HL-60/S4 treated with retinoic acid at 250 ng/mL for 4 days and 3 days (cell line): ENCODE results near the gene PHACTR1.

Experiments used
- in situ Hi-C: fragments of 300-500 bp; cut with MboI; formaldehyde crosslinking; loops from 2 replicates; pipeline ENCODE4 v1.7.0; 2022; ENCODE audit warnings: low sequenced_read_pairs

The PHACTR1 gene

DNA sequence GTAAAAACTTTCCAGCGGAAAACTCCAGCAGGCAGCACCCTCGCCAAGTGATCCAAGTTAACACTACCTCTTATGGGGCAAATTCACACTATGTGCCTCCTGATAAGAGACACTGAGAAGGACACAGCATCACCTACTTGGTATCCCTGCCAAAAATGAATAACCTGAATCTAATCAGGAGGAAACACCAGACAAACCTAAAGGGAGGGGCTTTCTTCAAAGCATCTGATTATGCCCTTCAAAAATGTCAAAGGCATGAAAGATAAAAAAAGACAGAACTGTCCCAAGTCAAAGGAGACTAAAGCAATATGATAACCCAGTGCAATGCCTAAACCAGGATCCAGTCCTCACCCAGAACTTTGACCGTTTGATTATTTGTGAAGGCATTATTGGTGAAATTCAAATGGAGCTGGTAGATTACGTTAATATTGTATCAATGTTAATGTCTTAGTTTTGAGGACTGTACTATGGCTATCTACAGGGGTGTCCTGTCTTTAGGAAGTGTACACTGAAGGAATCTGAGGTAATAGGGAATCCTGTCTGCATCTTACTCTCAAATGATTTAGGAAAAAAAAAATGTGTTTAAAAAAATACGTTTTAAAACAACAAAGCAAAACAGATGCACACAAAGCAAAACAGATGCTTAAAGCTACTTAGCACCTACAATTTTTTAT is 603.5 kb downstream of the PHACTR1 start:
- in situ Hi-C loops: loop anchor here (10.0 kb wide), 1 partner anchor 125 kb away; no protein-coding TSS in a partner anchor

DNA sequence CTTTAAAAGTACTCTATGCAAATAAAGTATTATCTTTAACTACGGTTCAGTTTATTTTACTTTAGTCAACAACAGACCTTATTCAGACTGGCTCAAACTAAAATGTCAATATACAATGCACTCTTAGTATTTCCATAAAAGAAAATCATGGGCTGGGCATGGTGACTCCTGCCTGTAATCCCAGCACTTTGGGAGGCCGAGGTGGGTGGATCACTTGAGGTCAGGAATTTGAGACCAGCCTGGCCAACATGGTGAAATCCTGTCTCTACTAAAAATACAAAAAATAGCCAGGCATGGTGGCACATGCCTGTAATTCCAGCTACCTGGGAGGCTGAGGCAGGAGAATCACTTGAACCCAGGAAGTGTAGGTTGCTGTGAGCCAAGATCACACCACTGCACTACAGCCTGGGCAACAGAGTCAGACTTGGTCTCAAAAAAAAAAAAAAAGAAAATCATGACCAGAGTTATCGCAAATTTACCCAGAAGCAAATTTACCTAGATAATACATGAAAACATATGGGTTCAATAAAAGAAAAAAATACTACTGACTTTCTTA is 609.5 kb downstream of the PHACTR1 start:
- in situ Hi-C loops: loop anchor here (10.0 to 25.0 kb wide), 2 partner anchors 131 to 736 kb away; no protein-coding TSS in a partner anchor

DNA sequence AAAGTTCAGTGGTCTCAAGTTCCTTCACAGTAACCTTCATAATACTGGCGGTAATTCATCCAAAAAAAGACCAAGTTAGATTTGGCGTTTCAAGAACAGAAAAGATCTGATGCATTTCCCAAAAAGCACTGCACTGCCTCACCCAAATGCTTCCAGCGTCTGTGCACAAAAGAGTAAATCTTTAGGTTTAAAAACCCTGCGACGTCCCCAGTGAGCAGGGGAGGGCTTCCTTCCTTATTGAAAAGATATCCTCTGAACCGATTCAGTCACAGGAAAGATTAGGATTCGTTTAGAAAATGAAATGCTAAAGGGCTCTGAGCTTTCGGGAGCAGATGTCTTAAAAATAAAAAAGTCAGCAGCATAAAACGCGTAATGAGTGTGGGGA is 611.1 kb downstream of the PHACTR1 start:
- in situ Hi-C loops: loop anchor here (10.0 to 25.0 kb wide), 2 partner anchors 133 to 735 kb away; no protein-coding TSS in a partner anchor

DNA sequence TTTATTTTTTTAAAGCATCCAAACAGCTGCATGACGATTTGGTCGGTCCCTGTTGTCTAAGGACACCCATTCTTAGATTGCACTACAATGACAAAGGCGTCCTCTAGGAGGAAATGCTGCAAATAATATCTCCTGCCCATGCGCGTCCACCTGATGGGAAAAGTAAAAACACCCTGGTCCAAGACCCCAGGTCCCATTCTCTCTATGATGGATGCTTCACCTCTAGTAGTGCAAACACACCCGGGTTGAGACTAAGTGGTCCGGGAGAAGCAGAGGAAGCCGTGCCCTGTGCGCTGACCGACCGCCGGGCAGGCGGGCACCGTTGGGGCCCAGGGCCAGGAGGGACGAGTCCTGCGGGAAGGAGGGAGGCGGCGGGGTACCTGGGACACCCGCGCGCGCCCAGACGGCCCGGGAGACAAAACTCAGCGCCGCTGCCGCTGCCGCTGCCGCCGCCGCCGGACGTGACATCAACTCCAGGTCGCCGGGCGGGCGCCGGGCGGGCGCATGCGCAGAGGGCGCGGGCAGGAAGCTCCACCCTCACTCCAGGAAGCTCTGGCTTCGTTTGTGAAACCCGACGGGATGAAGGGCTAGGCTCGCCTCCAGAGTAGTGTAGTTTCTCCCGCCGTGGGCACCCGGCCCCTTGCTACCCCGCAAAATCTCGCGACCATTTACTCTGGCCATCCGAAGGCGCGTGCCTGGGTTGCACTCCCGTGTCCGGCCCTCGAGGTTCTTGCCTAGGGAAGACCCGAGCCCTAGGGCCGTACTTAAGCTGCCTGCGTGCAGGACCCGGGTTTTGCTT is 611.7 kb downstream of the PHACTR1 start, which contains the start of gene TBC1D7:
TSS of gene TBC1D7 (minus strand) at position 462 of the 799 bp plus-strand sequence. CDS start 1,639 bp downstream, outside the sequence.
- in situ Hi-C loops: loop anchor here (10.0 to 25.0 kb wide), 2 partner anchors 133 to 734 kb away; no protein-coding TSS in a partner anchor

DNA sequence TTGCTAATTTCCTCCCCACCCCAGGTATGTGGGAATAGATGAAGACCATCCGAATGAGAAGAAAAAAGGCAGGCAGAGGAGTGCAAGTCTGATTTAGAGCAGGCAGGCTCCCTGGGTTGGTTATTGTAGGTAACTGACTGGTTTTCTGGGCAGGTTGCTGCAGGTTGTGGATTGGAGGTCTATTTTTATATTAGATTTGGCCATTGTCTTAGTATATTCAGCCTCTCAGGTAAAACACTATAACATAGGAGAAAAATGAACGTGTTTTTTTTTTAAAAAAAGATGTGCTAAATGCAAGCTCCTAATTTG is 612.3 kb downstream of the PHACTR1 start:
- in situ Hi-C loops: loop anchor here (10.0 to 25.0 kb wide), 2 partner anchors 134 to 733 kb away; no protein-coding TSS in a partner anchor

DNA sequence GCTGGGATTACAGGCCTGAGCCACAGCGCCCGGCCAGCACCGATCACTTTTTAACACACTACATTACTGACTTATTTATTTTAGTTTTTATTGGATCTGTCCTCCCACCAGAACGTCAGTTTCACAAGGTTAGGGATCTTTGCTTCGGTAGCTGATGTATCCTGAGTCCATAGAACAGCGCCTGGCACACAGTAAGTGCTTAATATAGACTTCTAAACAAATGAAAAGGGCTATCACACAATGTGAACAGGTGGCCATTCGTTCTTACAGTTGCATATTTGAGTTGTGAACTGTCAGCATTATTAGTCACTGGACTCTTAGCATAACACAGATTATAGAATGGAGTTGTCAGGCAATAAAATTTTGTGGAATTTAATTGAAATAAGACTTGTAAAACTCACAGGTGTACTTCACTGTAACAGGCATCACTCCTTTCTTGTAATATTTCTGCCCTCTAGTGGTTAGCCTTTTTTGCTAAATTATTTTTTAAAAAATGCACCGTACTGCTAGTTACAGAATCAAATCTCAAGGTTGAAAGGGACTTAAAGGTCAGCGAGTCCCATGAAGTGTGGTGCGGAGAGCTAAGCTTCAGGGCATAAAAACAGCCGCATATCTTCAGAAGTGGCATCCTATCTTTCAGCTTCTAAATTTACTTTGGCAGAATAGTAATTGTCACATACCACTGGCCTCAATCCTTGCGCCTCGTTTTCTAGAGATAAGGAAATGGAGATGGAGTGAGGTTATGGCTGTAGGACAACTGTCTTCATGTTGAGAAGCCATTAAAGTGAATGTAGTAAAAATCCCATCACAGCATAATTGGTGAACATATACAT is 615.2 kb downstream of the PHACTR1 start:
- in situ Hi-C loops: loop anchor here (25.0 kb wide), 1 partner anchor 731 kb away; no protein-coding TSS in a partner anchor

DNA sequence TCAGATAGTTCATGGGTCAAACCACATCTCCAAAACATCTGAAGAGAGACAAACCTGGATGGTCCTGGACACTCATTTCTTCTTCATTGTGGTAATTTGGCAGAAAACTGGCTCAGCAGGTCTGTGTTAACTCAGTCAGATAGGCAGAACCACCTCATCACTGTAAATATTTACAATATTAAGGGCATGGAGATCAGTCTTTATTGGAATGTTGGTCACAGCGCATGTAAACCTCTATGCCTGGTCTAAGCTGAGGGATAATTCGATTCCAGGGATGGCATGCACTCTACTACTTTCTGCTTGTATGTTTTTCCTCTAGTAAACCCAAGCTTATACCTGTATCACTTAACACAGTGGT is 615.8 kb downstream of the PHACTR1 start:
- in situ Hi-C loops: loop anchor here (25.0 kb wide), 1 partner anchor 730 kb away; no protein-coding TSS in a partner anchor

DNA sequence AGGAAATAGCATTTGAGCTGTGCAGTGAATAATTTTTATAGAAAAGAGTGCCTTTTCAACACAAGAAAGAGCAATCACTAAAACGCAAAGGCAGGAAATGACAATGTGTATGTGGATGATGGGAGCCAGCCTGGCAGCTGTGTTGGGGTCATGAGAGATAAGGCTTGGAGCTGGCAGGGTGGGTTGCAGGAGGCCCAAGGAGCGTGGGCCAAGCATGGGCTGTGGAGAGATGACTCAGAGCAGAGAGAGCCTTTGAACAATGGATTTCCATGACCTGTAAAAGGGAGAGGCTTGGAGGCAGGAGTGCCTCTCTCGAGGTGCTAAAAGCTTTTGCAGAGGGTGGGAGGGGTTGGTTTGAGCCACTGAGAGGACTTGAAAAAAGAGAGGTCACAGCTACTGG is 618.4 kb downstream of the PHACTR1 start:
- in situ Hi-C loops: loop anchor here (25.0 kb wide), 1 partner anchor 727 kb away; no protein-coding TSS in a partner anchor

DNA sequence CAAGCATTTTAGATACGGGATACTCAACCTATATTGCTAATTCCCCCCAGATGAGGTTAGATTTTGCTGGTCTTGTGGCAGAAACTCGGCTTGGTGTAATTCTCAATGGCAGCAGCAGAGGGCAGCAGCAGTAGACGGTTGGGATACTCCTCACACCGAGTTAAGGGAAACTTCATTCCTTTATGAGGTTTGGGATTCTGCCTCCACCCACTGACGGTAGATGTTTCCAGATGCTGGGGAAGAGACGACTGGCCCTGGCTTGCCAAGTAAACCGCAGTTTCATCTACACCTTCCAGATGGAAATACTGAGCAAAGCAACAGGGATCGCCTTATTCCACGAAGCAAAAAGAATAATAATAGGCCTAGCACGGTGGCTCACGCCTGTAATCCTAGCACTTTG is 620.0 kb downstream of the PHACTR1 start:
- in situ Hi-C loops: loop anchor here (25.0 kb wide), 1 partner anchor 726 kb away; no protein-coding TSS in a partner anchor

DNA sequence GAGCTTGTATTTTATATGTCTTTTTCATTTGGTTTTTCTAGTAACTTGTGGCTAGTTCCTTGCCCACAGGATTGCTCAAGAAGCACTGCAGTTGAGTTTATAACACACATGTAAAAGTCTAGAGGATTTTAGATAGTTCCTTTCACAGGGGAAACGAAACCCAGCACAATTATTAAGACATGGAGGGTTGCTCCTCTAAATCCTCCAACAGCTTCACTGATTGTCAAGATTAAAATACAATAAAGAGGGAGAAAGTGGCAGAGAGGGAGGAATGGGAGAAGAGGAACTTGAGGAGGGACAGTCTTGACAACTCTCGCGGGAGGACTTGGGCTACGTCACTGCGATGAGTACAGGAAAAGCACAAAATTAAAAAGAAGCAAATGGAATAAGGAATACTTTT is 621.5 kb downstream of the PHACTR1 start:
- in situ Hi-C loops: loop anchor here (25.0 kb wide), 1 partner anchor 724 kb away; no protein-coding TSS in a partner anchor
